C4-2B (cell line): ENCODE measurements around the gene SIT1.
"Not testable (repeated sequence)": the region's sequence is repeated elsewhere in the genome, so short reads cannot be mapped to it uniquely, and the experiment has no call there.

Experiments
- ZFX ChIP-seq: fragments of 450-650 bp; IDR thresholded peaks from 2 replicates; pipeline ENCODE4 v1.6.1; 2017
- TF ChIP-seq, protein P1 (sequence below): fragments of 450-650 bp; conservative IDR thresholded peaks from 2 replicates; pipeline ENCODE4 v1.5.1; 2017; ENCODE audit warnings: mild to moderate bottlenecking

DNA sequence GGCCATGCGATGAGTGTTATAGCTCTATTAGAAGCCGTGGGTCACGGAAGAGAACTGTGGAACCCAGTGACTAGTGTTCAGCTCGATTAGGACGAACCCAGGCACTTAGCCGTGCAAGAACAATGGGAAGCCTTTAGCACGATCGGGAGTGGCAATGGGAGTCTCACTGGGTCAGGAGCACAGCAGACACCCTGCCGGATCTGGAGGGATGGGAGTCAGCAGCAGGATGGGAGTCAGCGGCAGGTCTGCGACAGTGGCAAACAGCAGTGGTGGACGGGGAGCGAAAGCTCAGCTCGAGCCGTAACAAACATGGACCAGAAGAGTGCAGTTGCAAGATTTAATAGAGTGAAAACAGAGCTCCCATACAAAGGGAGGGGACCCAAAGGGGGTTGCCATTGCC lies 10.3 kb downstream of the SIT1 start:
- TF ChIP-seq, protein P1, sequence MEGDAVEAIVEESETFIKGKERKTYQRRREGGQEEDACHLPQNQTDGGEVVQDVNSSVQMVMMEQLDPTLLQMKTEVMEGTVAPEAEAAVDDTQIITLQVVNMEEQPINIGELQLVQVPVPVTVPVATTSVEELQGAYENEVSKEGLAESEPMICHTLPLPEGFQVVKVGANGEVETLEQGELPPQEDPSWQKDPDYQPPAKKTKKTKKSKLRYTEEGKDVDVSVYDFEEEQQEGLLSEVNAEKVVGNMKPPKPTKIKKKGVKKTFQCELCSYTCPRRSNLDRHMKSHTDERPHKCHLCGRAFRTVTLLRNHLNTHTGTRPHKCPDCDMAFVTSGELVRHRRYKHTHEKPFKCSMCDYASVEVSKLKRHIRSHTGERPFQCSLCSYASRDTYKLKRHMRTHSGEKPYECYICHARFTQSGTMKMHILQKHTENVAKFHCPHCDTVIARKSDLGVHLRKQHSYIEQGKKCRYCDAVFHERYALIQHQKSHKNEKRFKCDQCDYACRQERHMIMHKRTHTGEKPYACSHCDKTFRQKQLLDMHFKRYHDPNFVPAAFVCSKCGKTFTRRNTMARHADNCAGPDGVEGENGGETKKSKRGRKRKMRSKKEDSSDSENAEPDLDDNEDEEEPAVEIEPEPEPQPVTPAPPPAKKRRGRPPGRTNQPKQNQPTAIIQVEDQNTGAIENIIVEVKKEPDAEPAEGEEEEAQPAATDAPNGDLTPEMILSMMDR = not testable (repeated sequence)
- not testable (repeated sequence) for TF ChIP-seq ZFX
